Measurements from ENCODE around the gene C12orf76. TPM values are rescaled to one million over a fixed set of nuclear protein-coding genes. Genes with fewer than 3 reads are reported as not detected.

Gene C12orf76
- total and polyA plus RNA-seq, 2 of the 13 experiments (the other 11 are each of a cell fraction or from before 2014, with no cell fraction given) = 15.8 to 38.4 TPM

DNA sequence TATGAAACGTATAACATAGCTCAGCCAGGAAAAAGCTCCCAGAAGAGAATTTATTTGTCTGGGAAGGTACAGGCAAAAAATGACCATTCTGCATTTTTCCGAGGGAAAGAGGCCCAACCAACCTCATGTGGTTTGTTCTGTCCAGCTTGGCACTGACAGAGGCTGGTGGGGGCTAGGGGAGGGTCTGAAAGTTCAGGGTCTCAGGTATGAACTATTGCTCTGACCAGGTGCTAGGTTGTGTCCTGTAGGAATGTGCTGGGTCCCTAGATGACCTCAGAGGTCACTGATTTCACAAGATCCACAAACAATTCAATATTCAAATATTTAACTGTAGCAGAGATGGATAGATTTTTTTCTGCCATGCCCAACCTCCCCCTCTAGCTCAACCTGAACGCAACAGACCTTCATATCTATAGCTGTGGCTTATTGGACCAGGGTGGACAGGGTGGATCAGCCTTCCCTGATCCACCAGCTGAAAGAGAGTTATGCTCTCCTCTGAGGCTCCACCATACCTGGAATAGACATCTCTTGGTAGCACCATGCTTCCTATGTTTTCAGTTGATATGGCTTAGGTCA lies 42.9 kb upstream of the C12orf76 start (continued):
- TF ChIP-seq HIVEP1 (CRISPR knock-in tag; IDR thresholded peaks at IDR 0.05) = no peak
- TF ChIP-seq DNMT1 (CRISPR knock-in tag; IDR thresholded peaks at IDR 0.05) = no peak
- TF ChIP-seq ZNF577 (CRISPR knock-in tag; IDR thresholded peaks at IDR 0.05; ENCODE audit: borderline replicate concordance, low read depth) = no peak
- TF ChIP-seq ZNF441 (CRISPR knock-in tag; IDR thresholded peaks at IDR 0.05; ENCODE audit: borderline replicate concordance) = 0 out of 2 replicates have a peak, but pooled peaks have one; percentile 41
- TF ChIP-seq ZNF207 (IDR thresholded peaks at IDR 0.05; ENCODE audit: borderline replicate concordance) = no peak
- TF ChIP-seq RARA (CRISPR knock-in tag; IDR thresholded peaks at IDR 0.05) = peak; percentile 91
- TF ChIP-seq, protein P1, sequence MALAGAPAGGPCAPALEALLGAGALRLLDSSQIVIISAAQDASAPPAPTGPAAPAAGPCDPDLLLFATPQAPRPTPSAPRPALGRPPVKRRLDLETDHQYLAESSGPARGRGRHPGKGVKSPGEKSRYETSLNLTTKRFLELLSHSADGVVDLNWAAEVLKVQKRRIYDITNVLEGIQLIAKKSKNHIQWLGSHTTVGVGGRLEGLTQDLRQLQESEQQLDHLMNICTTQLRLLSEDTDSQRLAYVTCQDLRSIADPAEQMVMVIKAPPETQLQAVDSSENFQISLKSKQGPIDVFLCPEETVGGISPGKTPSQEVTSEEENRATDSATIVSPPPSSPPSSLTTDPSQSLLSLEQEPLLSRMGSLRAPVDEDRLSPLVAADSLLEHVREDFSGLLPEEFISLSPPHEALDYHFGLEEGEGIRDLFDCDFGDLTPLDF (CRISPR knock-in tag; IDR thresholded peaks at IDR 0.05) = no peak
- TF ChIP-seq TEAD3 (CRISPR knock-in tag; optimal IDR thresholded peaks at IDR 0.05; ENCODE audit: borderline replicate concordance) = peak; percentile 96
- TF ChIP-seq, protein P2, sequence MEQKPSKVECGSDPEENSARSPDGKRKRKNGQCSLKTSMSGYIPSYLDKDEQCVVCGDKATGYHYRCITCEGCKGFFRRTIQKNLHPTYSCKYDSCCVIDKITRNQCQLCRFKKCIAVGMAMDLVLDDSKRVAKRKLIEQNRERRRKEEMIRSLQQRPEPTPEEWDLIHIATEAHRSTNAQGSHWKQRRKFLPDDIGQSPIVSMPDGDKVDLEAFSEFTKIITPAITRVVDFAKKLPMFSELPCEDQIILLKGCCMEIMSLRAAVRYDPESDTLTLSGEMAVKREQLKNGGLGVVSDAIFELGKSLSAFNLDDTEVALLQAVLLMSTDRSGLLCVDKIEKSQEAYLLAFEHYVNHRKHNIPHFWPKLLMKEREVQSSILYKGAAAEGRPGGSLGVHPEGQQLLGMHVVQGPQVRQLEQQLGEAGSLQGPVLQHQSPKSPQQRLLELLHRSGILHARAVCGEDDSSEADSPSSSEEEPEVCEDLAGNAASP (CRISPR knock-in tag; IDR thresholded peaks at IDR 0.05; ENCODE audit: borderline replicate concordance) = peak; percentile 97
- TF ChIP-seq HES4 (CRISPR knock-in tag; IDR thresholded peaks at IDR 0.05; ENCODE audit: borderline replicate concordance) = no peak; the same call in 1 of the 2 replicates
- TF ChIP-seq, protein P3, sequence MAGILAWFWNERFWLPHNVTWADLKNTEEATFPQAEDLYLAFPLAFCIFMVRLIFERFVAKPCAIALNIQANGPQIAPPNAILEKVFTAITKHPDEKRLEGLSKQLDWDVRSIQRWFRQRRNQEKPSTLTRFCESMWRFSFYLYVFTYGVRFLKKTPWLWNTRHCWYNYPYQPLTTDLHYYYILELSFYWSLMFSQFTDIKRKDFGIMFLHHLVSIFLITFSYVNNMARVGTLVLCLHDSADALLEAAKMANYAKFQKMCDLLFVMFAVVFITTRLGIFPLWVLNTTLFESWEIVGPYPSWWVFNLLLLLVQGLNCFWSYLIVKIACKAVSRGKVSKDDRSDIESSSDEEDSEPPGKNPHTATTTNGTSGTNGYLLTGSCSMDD (CRISPR knock-in tag; IDR thresholded peaks at IDR 0.05) = no peak
- TF ChIP-seq LCORL (IDR thresholded peaks at IDR 0.05) = no peak
- TF ChIP-seq LCORL (CRISPR knock-in tag; IDR thresholded peaks at IDR 0.05) = peak; percentile 95
- TF ChIP-seq ADNP (CRISPR knock-in tag; IDR thresholded peaks at IDR 0.05) = no peak
- no peak for TF ChIP-seq ARNT (IDR thresholded peaks at IDR 0.05)
- no peak for TF ChIP-seq ZNF333 (CRISPR knock-in tag; IDR thresholded peaks at IDR 0.05; ENCODE audit: borderline replicate concordance)
- no peak for TF ChIP-seq PTBP1 (IDR thresholded peaks at IDR 0.05; ENCODE audit: low read depth, low read length, poor library complexity, severe bottlenecking)
- no peak for TF ChIP-seq NFE2L1 (CRISPR knock-in tag; IDR thresholded peaks at IDR 0.05; ENCODE audit: borderline replicate concordance)
- no peak for TF ChIP-seq ZNF329 (CRISPR knock-in tag; IDR thresholded peaks at IDR 0.05; ENCODE audit: low read depth)
- no peak for TF ChIP-seq KLF11 (CRISPR knock-in tag; IDR thresholded peaks at IDR 0.05)
- TF ChIP-seq SMARCC2 (IDR thresholded peaks at IDR 0.05) = no peak
- no peak for TF ChIP-seq ZNF780A (CRISPR knock-in tag; IDR thresholded peaks at IDR 0.05)
- no peak; the same call in 1 of the 2 replicates for TF ChIP-seq NFYC (CRISPR knock-in tag; IDR thresholded peaks at IDR 0.05)
- 0 out of 2 replicates have a peak, but pooled peaks have one; percentile 22 for TF ChIP-seq ZNF557 (CRISPR knock-in tag; IDR thresholded peaks at IDR 0.05)
- 0 out of 2 replicates have a peak, but pooled peaks have one; percentile 21 for TF ChIP-seq PITX1 (CRISPR knock-in tag; IDR thresholded peaks at IDR 0.05)
- 0 out of 2 replicates have a peak, but pooled peaks have one; percentile 13 for TF ChIP-seq MED13 (CRISPR knock-in tag; IDR thresholded peaks at IDR 0.05)
- no peak for TF ChIP-seq SYNCRIP (IDR thresholded peaks at IDR 0.05; ENCODE audit: insufficient read depth, low read depth, low read length)
- TF ChIP-seq NFKBIZ (CRISPR knock-in tag; IDR thresholded peaks at IDR 0.05) = peak; percentile 93; the same call in 1 of the 2 replicates
- no peak for TF ChIP-seq MIER2 (CRISPR knock-in tag; IDR thresholded peaks at IDR 0.05)
- TF ChIP-seq GATAD2A (CRISPR knock-in tag; IDR thresholded peaks at IDR 0.05) = peak; percentile 94

Measured in HepG2 (cell line).